LoVo (cell line): ENCODE measurements around the gene IL13RA1.
A peak's percentile ranks its signal among the peaks of the same experiment; 100 is the strongest.
"Not testable (repeated sequence)": the region's sequence is repeated elsewhere in the genome, so short reads cannot be mapped to it uniquely, and the experiment has no call there.

ENCODE experiments used
- DNase-seq: peaks from one replicate; pipeline ENCODE4 v3.0.0-alpha.2; 2016; ENCODE audit warnings: low spot score

IL13RA1 gene

GRCh38 chrX:118726887-118727685 lies at the start of gene IL13RA1:
IL13RA1 (plus strand) TSS chrX:118727606; CDS start chrX:118727639, 33 bp downstream.
- peak; percentile 82 for DNase-seq

GRCh38 chrX:118679290-118679689 lies 48.1 kb upstream of the IL13RA1 start:
- no peak for DNase-seq

DNA sequence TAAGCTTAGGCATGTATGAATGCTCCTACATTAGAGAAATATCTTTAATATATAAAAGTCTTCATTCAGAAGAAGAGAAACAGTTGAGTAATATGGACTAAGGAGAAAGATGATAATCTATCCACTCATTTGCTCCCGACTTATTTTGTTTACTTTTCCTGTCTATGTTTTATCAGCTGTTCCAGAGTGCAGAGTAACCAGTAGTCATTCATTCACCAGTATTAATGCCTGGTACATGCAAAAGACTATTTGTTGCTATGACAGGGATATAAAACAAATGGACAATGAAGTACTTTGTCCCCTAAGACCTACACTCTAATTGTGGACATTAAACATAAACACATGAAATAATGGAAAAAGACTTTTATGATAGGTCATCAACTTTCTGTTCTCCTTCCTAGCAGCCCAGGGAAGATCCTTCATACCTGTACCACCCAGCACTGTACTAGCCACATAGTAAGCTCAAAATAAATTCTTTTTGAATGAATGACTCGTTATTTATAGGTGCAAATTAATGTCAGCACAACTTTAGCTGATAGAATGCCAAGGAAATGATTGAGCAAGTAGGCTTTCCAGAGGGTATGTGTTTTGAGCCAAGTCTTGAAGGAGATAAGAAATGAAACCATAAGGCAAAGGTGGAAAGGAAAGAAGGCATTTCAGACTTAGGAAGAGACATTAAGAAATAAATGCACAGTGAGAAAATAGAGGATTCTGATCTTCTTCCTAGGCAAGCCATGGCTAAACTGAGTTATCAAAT lies 45.0 kb upstream of the IL13RA1 start:
- no peak for DNase-seq

DNA sequence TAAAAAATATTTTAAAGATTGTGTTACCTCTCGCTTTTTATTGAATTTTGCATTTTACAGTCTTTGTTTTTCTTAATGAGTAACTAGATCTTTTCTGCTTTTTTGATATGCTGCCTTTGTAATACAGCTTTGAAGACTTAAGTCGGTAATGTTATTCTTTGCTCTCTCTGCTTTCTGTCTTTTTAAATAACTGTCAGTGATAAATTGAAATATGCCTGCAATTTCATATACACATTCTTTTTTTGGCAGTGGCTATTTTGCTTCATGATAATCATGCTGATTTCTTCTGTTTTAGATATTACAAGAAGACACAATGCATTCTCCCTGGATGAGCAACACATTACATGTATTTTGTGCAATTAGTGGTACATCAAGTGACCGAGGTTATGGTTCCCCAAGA lies 42.0 kb upstream of the IL13RA1 start:
- no peak for DNase-seq

DNA sequence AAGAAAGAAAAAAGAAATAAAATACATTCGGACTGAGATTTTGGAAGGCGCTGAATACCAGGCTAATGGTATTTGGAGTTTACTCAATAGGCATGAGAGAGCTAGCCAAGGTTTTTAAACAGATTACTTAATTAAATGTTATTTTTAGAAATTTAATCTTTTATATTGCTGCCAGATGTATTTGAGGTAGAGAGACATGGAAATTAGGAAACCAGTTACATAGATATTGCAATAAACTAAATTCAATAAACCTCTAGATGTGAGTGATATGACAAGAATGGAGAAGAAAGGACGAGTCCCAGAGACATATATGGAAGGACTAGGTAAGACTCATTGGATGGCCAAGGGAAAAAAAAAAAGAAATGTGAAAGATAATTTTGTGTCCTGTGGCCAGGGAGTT lies 38.5 kb upstream of the IL13RA1 start:
- no peak for DNase-seq

- DNase-seq, result no peak
Observed at GRCh38 chrX:118693843-118694242, 33.6 kb upstream of the IL13RA1 start.

DNA sequence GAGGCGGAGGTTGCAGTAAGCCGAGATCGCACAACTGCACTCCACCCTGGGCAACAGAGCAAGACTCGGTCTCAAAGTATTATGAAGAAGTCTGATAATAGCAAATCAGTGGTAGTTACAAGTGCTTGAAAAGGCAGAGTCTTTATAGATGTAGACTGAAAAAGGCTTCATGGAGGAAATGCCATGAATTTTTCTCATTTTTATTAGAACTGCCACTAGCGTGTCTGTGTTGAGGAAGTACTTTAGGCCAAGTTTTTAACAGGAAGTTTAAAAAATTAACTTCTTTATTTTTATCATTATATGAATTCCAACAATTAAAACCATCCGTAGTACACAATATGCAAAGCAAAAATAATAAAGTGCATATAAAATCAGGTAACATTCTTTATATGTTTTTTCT lies 32.8 kb upstream of the IL13RA1 start:
- DNase-seq, result no peak

DNA sequence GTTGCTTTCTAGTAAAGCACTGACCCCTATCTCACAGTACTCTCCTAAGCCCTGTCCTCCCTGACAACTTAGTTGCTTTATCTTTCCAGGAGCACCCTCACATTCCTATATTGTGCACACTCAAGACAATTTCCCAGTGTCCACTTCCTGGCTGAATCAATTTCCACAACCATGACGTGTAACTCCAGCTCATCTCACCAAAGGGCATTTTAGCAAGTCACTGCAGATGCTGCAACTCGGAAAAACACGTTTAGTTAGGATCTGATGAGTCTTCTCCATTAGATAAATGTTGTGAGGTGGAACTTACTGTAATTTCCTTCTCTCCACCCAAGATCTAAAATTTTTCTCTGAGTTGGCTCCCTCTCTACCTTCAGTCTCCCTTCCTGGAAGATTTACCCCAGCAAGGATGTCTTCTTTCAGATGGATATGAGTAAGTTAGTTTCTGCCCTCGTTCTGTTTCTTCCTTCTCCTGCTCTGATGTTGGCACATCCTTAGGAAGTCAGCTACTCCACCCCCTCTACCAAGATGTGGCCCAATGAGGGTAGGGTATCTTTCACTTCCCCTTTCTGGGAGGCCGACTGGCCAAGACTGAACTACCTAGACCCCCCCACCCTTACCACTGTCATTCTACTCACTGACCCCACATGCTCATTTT lies 28.8 kb upstream of the IL13RA1 start:
- no peak for DNase-seq

DNA sequence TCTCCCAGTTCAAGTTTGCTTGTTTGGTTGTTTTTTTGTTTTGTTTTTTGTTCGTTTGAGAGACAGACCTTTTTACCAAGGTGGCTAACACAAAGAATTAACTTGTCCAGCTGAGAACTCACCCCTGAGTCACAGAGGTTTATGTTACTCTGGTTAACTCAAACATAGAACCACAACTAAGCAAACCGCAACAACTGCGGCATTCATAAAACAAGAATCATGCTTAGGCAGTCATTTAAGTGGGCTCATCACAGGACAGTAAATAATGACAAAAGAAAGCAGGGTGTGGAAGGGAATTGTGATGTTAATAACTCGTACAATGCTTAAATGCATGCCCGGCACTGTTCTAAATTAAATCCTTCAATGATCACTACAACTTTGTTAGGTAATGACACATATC lies 24.7 kb upstream of the IL13RA1 start:
- DNase-seq, result peak; percentile 49

DNA sequence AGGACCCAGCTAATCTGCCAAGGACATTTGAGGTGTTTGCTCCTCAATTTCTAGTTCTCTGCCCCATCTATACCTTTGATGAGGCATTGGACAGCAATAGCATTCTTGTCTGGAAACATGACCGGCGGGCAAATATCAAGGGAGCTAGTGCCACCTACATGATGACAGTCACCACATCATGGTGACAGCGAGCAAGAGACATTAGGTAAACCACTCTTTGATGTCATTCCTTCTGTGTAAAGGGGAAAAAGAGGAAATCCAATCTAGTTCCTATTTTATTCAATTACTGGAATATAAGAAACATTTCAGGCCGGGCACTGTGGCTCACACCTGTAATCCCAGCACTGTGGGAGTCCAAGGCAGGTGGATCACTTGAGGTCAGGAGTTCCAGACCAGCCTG lies 20.7 kb upstream of the IL13RA1 start:
- DNase-seq, result no peak

- DNase-seq, result no peak
Observed at GRCh38 chrX:118714521-118714920, 12.9 kb upstream of the IL13RA1 start.

DNA sequence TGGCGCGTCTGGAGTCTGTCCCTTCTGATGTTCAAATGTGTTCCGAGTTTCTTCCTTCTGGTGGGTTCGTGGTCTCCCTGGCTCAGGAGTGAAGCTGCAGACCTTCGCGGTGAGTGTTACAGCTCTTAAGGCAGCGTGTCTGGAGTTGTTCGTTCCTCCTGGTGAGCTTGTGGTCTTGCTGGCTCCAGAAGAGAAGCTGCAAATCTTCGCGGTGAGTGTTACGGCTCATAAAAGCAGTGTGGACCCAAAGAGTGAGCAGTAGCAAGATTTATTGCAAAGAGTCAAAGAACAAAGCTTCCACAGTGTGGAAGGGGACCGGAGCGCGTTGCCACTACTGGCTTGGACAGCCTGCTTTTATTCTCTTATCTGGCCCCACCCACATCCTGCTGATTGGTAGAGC lies 11.5 kb upstream of the IL13RA1 start:
- not testable (repeated sequence) for DNase-seq

- not testable (repeated sequence) for DNase-seq
Observed at GRCh38 chrX:118716833-118717232, 10.6 kb upstream of the IL13RA1 start.

DNA sequence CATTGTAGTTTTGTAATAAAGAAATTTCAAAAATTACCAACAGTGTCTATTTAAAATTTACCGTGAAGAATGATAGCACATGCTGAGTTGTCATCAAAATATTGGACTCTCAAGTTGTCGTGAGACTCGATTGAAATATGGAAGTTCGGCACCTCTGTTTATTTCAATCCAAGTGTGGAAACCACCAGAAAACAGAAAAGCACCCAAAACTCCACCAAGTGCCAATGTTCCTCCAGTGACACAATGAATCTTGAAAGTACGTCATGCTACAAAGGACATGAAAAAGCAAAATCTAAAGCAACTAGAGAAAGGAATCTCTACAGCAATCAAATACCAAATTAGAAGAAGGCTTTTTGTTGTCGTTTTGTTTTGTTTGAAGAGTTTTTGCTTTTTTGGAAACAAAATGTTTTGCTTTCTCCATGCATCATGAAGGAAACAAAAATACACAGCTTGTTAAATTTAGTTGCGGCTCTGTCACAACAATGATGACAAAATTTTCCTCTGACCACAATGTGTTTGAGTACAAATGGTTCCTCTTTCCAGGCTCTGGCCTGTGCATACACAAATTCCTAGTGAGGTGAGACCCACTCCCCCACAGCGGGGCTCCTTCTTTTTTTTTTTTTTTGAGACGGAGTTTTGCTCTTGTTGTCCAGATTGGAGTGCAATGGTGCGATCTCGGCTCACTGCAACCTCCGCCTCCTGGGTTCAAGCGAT lies 9.6 kb upstream of the IL13RA1 start:
- DNase-seq, result no peak

GRCh38 chrX:118718737-118719136 lies 8.7 kb upstream of the IL13RA1 start:
- no peak for DNase-seq

DNA sequence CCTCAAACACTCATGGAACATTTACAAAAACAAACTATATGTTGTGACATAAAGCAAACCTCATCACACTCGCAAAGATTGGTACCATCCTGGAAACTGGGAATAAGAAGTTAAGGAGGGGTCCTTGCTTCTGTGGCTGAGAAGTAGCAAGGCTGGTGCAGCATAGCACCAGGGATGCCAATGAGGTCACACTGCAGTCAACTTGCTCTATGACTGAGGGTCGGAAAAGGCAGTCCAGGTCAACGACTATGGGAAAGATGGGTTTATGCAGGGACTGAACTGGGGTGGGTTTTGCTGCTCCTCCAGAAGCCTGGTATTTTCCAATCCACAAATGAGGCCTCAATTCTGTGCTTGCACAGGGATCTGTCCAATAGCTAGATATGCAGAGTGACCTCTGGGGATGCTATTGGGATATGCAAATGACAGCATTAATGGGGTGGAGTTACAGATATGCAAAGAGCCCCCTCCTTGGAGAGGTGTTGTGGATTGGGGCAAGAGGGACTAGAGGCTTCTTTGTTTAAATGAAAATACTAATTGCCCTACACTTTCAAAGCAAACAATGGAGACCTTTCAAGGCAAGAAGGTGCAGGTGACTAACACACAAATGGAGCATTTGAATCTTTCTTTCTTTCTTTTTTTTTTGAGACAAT lies 7.2 kb upstream of the IL13RA1 start:
- no peak for DNase-seq

DNA sequence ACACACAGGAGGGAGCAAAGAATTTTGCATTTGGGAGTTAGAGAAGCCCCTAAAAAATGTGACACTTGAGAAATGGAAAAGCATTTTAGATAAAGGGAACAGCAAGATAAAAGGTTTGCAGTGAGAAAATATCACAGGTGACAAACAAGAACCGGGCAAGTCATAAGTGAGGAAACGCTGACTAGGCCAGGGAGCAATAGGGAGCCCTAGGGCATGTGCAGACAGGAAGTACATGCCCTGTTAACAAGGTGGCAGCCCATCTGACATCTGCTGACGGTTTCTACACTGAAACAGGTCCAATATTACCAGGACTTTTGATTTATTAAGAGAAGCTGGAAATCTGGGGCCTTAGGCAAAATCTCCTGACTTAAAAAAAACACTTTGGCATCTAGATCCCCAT lies 4.0 kb upstream of the IL13RA1 start:
- no peak for DNase-seq

DNA sequence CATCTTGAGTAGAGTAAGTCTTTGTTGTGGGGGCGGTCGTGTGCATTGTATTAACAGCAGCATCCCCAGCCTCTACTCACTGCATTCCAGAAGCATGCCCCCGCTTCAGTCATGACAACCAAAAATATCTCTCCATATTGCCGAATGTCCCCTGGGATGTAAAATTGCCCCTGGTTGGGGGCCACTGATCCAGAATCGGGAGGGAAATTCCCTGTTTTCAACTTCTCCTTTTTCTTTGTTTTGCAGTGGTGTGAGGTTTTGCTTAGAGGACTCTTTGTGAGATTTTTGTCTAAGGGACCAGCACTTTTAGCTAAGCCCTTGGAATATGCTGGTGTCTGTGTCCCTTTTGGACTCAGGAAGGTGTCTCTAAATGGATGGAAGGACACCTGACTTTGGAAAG lies 3.0 kb upstream of the IL13RA1 start:
- no peak for DNase-seq

DNA sequence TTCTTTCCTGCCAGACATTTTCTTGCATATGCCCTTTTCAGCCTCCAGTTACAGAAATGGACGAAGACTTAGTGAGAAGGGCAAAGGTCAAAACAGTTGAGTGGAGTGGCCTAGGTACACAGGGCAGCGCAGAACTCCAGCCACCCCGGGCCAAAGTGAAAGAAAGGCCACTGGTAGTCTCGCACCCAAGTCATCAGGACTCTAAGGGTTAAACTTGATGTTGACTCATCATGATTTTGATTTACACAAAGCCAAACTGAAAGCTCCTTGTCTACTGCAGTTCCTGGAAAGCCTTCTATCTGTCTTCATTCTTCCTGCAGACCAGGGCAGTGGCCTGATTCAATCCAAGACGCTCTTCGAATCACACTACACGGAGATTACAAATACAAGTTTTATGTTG lies 2.6 kb upstream of the IL13RA1 start:
- no peak for DNase-seq

DNA sequence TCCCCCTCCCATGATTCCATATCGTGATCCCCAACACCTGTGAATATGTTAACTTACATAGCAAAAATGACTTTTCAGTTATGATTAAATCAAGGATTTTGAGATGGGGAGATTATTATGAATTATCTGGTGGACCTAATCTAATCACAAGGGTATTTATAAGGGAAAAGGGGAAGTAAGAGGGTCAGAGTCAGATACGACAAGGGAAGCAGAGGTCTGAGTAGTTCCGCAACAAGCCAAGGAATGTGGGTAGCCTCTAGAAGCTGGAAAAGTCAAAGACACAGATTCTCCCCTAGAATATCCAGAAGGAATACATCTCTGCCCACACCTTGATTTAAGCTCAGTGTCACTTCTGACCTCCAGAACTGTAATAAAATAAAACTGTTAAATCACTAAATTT lies 1.0 kb upstream of the IL13RA1 start:
- no peak for DNase-seq

- no peak for DNase-seq
Observed at GRCh38 chrX:118727686-118728339, 407 bp downstream of the IL13RA1 start.
